ENCODE measurements around the gene DCUN1D4.
A peak's percentile ranks its signal among the peaks of the same experiment; 100 is the strongest.
"Not testable (repeated sequence)": the region's sequence is repeated elsewhere in the genome, so short reads cannot be mapped to it uniquely, and the experiment has no call there.

The DCUN1D4 gene

DNA sequence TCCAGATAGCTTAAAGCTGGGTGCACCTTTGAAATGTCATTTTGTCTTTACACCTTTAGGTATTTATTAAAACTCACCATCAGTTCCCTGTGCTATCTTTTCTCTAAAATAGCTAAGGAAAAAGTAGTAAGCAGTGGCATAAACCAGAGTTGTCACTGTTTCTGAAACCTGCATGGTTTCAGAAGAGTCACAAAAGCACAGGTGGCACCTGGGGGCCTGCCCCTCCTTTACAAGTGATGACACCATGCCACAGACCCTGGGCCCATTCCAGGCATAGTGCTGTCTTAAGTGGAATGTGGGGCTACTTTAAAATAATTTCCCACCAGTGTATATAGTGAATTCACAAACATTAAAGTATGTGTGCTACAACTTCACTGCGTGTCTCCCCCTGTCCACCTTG is 47.8 kb downstream of the DCUN1D4 start:
- no peak for FAIRE-seq
- DNase-seq (ENCODE audit: insufficient read length, low spot score), result no peak

DNA sequence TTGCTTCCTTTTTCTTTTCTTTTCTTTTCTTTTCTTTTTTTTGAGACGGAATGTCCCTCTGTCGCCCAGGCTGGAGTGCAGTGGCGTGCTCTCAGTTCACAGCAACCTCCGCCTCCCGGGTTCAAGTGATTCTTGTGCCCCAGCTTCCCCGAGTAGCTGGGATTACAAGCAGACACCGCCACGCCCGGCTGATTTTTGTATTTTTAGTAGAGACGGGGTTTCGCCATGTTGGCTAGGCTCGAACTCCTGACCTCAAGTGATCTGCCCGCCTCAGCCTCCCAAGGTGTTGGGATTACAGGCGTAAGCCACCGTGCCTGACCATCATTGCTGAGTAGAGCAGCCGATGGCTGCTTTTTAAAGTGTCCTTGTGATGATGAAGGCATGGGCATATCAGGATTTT is 50.4 kb downstream of the DCUN1D4 start:
- not testable (repeated sequence) for FAIRE-seq; DNase-seq (ENCODE audit: insufficient read length, low spot score)

DNA sequence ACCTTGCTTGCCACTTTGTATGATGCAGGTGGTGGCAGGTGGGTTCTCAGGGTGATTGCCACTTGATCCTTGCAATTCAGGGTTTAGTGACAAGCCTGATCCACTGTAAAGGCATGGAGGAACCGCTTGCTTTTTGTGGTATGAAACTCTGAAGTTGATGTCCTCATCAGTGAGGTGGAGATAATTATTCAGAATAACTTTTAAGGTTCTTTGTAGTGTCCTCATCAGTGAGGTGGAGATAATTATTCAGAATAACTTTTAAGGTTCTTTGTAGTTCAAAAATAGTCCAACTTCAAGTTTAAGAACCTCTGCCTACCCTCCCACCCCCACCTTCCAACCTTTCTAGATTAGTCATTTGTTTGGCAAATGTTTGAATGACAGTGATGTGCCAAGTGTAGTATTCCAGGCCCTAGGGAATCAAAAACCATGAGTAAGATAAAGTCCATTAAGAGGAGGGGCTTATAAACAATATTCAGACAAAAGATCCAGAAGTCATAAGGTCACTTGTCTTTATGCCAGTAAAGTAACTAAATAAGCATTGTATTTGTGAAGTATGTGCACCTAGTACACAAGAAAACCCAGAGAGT is 51.2 kb downstream of the DCUN1D4 start:
- no peak for FAIRE-seq
- DNase-seq (ENCODE audit: insufficient read length, low spot score), result no peak

- peak; percentile 71 for FAIRE-seq
- DNase-seq (ENCODE audit: insufficient read length, low spot score), result peak; percentile 13
Observed at GRCh38 chr4:51895158-51895557, 52.2 kb downstream of the DCUN1D4 start.

DNA sequence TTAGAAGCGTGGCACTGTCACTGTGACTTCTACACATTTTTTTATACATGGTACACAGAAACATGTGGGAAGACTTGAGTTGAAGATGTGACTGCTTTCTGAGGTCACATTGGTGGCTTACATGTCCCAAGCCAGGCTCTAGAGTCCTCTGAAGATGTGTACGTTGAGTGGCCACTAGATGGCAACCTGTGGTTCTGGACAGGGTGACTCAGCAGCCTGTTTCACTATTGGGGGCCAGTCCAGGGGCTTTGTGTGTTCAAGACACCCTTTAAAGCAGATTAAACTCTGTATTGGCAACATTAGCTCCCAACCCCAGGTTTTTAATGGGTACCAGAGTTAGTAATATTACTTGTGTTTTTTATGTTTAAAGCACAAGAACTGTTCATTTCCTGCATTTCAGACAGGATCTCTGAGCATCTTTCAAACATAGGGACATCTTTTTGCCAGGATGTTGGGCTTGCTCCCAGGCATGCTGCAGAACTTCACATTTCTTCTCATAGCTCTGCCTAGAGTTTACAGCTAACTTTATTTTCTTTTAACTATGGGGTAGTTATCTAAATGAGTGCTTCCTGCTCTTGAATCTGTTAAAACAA is 53.0 kb downstream of the DCUN1D4 start:
- DNase-seq (ENCODE audit: insufficient read length, low spot score), result peak; percentile 53
- peak; percentile 88 for FAIRE-seq

GRCh38 chr4:51901363-51901762 is 58.4 kb downstream of the DCUN1D4 start:
- DNase-seq (ENCODE audit: insufficient read length, low spot score) (no peak), FAIRE-seq (no peak)

DNA sequence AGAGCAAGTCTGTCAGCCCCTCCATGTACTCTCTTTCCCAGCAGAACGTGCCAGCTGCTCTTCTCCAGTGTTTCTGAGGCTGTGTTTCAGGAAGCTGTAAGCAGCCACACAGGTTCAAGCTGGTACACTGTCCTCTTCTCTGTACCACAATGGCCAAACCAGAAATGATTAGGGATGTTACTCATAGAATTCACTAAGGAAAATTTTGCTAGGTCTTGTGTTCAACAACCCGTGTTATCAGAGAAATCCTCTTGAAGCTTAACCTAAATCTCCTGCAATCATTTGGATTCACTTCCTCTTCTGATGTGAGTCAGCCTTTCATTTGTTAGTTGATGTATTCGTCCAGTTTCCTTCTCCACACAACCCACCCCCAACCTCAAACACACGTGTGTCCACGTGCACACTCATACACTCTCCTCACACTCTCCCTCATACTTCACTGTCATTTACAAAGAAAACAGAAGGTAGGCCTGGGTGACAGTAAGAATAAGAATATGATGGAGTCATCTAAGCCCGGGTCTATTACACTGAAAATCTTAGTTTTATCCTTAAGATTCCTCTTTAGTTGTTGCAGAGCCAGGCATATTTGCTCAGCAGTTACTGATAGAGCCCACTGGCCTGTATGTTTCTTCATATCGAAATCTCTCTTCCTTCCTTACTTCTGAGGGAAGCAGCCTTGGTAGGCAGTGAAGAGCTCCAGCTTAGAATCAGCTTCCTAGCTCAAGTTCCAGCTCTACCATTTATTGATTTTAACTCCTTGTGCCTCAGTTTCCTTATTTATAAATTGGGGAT is 63.4 kb downstream of the DCUN1D4 start:
- FAIRE-seq, result peak; percentile 62
- DNase-seq (ENCODE audit: insufficient read length, low spot score), result peak; percentile 16

DNA sequence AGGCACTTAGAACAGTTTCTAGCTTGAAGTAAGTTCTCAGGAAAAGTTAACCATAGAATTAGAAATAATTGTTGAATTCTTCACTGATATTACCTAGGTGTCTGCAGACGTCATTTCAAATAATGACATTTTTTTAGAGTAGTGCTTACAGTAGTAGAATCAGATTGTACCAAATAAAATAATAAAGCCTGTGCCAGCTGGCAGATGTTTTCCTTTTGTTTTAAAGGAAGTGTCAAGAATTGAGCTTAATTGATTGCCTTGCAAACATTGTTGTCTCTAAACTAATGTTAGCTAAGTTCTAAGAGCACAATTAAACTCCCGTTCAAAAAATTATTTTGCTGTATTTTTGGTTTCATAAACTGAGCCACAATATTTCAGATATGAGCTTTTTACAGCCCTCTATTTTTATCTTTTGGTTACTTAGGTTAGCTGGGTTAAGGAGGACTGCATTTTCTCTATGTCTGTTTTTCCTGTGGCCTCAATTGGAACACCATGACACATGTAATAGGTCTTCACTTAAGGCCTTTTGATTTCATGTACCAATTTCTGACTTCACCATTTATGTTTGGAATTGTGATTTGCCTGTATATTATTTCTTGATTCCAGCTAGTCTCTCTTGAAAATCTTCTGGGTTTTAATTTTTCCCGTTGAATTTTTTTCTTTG is 64.2 kb downstream of the DCUN1D4 start:
- FAIRE-seq (no peak), DNase-seq (ENCODE audit: insufficient read length, low spot score) (no peak)

- FAIRE-seq, result no peak
Observed at GRCh38 chr4:51909236-51909703, 66.3 kb downstream of the DCUN1D4 start.

DNA sequence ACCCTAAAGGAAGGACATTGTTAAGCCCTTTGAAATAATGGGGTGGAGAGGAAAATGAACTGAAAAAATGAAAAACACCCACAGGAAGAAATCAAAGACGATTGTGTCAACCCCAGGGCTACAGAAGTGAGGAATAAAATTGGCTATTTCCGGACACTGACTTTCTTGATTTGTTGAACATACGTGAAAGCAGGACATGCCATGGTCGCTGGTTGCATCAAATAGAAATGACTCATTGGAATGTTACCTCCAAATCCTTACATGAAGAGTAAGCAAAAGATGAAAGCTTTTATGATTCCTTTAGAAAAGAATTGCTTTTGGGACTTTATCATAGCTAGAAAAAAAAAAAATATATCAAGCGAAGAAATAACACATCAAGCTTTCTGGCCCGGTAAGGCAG is 75.3 kb downstream of the DCUN1D4 start:
- no peak for FAIRE-seq
- no peak for DNase-seq (ENCODE audit: insufficient read length, low spot score)

More at GRCh38 chr4:51909236-51909703, 66.3 kb downstream of the DCUN1D4 start:
- DNase-seq (ENCODE audit: insufficient read length, low spot score), result no peak

DNA sequence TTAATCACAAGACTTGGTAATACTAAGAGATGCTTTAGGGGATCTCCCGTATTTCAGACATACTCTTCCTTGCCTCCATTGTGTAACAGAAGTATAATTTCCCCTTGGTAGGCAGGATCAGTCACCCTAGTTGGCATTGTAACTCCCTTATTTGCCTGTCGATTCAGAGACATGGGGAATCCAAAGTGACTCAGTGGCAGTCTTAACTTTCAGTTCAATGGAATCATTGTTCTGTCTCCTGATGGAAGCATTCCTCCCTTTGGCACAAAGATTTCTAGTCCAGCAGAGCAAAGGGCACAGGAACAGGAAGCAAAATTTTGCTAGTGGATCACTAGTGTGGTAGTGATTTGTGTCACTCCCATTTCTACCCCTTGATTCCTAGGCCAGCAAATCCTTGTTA is 80.4 kb downstream of the DCUN1D4 start:
- FAIRE-seq (no peak), DNase-seq (ENCODE audit: insufficient read length, low spot score) (no peak)

DNA sequence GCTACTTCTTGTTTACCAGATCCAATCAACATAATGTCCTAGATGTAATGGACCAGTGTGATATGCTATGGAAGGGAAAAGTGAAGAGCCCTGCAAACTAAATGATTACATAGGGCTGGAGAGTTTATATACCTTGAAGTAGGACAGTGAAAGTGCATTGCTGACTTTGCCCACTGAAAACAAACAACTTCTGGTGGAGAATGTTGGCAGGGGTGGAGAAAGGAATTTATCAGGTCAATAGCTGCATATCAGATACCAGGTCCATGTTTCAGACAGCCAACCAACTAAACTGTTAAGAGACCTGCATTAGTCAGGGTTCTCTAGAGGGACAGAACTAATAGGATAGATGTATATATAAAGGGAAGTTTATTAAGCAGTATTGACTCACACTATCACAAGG is 82.4 kb downstream of the DCUN1D4 start:
- no peak for FAIRE-seq
- no peak for DNase-seq (ENCODE audit: insufficient read length, low spot score)

- no peak for DNase-seq (ENCODE audit: insufficient read length, low spot score)
- no peak for FAIRE-seq
Observed at GRCh38 chr4:51930557-51930956, 87.6 kb downstream of the DCUN1D4 start.

GRCh38 chr4:51931461-51931860 is 88.5 kb downstream of the DCUN1D4 start:
- FAIRE-seq, result no peak
- no peak for DNase-seq (ENCODE audit: insufficient read length, low spot score)

- FAIRE-seq (no peak), DNase-seq (ENCODE audit: insufficient read length, low spot score) (no peak)
Observed at GRCh38 chr4:51932261-51932660, 89.3 kb downstream of the DCUN1D4 start.

GRCh38 chr4:51932684-51933083 is 89.7 kb downstream of the DCUN1D4 start:
- DNase-seq (ENCODE audit: insufficient read length, low spot score) (no peak), FAIRE-seq (no peak)

DNA sequence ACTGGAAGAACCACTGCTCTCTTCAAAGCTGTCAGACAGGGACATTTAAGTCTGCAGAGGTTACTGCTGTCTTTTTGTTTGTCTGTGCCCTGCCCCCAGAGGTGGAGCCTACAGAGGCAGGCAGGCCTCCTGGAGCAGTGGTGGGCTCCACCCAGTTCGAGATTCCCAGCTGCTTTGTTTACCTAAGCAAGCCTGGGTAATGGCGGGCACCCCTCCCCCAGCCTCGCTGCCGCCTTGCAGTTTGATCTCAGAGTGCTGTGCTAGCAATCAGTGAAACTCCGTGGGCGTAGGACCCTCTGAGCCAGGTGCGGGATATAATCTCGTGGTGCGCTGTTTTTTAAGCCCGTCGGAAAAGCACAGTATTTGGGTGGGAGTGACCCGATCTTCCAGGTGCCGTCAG is 97.5 kb downstream of the DCUN1D4 start:
- DNase-seq (ENCODE audit: insufficient read length, low spot score); FAIRE-seq: not testable (repeated sequence)

- no peak for DNase-seq (ENCODE audit: insufficient read length, low spot score)
- FAIRE-seq, result no peak
Observed at GRCh38 chr4:51942108-51942832, 99.3 kb downstream of the DCUN1D4 start.

DNA sequence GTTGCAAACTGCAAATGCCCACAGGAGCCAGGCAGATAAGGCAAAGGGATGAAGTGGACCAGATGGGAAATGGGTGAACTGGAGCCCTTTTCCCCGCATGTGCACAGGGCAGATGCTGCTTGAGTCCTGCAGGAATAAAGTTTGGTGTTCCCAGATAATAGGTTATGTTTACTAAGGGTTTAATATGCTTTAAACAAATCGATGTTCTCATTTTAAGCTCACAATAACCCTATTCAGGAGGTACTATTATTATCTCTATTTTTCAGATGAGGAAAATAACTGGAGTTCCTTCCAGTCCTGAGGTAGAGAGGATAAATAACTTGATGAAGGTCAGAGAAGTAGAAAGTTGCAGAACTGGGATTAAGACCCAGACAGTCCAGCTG is 99.9 kb downstream of the DCUN1D4 start:
- FAIRE-seq, result no peak
- no peak for DNase-seq (ENCODE audit: insufficient read length, low spot score)

DNA sequence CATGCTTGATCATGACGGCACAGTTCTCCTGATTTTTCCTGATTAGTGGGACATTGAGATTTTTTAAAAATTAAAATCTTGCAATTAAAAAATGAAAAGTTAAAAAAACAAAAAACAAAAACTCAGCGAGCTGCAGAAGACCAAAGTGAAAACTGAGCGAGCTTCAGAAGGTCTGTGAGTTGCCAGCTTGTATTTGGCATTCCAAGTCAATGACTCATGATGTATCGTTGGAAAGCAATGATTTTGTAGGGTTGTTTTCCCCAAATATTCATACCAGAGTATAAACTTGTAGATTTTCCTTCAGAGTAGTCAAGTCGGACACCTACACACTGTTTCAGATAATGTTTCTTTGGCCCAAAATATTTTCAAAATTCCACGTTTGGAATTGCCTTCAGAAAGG is 100.3 kb downstream of the DCUN1D4 start:
- FAIRE-seq, result no peak
- DNase-seq (ENCODE audit: insufficient read length, low spot score), result no peak
